Panc1 (cell line): Measurements from ENCODE around the gene SPATA33.

Source experiments
- POLR2AphosphoS5 ChIP-seq: IDR thresholded peaks from 2 replicates; pipeline ENCODE4 v1.6.1; 2012; ENCODE audit warnings: mild to moderate bottlenecking, low read depth, low read length, moderate library complexity
- SIN3A ChIP-seq: IDR thresholded peaks from 2 replicates; pipeline ENCODE4 v1.6.1; 2012; ENCODE audit warnings: low read depth, mild to moderate bottlenecking, low read length, moderate library complexity, borderline replicate concordance; ENCODE audit not compliant: insufficient read depth
- TCF7L2 ChIP-seq: IDR thresholded peaks from 2 replicates; pipeline ENCODE4 v1.6.1; 2011; ENCODE audit warnings: mild to moderate bottlenecking, low read depth, low read length, inconsistent platforms
- TF ChIP-seq, protein P1 (sequence below): fragments of 450-650 bp; IDR thresholded peaks from 2 replicates; pipeline ENCODE4 v1.5.1; 2017; ENCODE audit warnings: mild to moderate bottlenecking
- TF ChIP-seq, protein P2 (sequence below), 2 experiments: IDR thresholded peaks; 2 replicates each; pipeline ENCODE4 v1.6.1; 2011 to 2012; ENCODE audit warnings: low read depth in 2 of 2, control low read depth in 1 of 2, low read length in 1 of 2, mild to moderate bottlenecking in 1 of 2, moderate library complexity in 1 of 2; ENCODE audit not compliant: insufficient read depth in 1 of 2

DNA sequence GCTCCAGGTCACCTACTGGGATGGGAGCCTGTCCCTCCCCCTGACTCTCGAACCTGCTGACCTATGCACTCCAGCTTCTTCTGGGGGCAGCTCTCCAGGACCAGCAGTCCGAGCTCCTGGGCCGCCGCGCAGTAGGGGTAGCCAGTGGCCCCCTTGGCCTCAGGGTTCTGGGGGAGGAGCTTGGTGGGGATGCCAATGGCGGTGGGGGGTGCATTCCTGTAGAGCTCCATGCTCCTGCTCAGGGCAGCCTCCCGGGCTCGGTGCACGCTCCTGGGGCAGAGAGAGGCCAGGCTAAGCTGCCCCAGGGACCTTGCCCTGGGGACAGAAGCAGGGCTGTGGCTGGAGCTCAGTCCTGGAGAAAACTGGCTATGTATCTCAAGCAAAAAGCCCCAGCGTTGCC lies 51.5 kb downstream of the SPATA33 start:
- TF ChIP-seq POLR2AphosphoS5 (no peak), SIN3A (no peak), TCF7L2 (no peak)
- TF ChIP-seq, protein P1, sequence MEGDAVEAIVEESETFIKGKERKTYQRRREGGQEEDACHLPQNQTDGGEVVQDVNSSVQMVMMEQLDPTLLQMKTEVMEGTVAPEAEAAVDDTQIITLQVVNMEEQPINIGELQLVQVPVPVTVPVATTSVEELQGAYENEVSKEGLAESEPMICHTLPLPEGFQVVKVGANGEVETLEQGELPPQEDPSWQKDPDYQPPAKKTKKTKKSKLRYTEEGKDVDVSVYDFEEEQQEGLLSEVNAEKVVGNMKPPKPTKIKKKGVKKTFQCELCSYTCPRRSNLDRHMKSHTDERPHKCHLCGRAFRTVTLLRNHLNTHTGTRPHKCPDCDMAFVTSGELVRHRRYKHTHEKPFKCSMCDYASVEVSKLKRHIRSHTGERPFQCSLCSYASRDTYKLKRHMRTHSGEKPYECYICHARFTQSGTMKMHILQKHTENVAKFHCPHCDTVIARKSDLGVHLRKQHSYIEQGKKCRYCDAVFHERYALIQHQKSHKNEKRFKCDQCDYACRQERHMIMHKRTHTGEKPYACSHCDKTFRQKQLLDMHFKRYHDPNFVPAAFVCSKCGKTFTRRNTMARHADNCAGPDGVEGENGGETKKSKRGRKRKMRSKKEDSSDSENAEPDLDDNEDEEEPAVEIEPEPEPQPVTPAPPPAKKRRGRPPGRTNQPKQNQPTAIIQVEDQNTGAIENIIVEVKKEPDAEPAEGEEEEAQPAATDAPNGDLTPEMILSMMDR: no peak
- TF ChIP-seq, protein P2, sequence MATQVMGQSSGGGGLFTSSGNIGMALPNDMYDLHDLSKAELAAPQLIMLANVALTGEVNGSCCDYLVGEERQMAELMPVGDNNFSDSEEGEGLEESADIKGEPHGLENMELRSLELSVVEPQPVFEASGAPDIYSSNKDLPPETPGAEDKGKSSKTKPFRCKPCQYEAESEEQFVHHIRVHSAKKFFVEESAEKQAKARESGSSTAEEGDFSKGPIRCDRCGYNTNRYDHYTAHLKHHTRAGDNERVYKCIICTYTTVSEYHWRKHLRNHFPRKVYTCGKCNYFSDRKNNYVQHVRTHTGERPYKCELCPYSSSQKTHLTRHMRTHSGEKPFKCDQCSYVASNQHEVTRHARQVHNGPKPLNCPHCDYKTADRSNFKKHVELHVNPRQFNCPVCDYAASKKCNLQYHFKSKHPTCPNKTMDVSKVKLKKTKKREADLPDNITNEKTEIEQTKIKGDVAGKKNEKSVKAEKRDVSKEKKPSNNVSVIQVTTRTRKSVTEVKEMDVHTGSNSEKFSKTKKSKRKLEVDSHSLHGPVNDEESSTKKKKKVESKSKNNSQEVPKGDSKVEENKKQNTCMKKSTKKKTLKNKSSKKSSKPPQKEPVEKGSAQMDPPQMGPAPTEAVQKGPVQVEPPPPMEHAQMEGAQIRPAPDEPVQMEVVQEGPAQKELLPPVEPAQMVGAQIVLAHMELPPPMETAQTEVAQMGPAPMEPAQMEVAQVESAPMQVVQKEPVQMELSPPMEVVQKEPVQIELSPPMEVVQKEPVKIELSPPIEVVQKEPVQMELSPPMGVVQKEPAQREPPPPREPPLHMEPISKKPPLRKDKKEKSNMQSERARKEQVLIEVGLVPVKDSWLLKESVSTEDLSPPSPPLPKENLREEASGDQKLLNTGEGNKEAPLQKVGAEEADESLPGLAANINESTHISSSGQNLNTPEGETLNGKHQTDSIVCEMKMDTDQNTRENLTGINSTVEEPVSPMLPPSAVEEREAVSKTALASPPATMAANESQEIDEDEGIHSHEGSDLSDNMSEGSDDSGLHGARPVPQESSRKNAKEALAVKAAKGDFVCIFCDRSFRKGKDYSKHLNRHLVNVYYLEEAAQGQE (IDR thresholded peaks at IDR 0.05; ENCODE audit: insufficient read depth in 1 of 2, low read depth in 2 of 2, low read length in 1 of 2): no peak
